WTC11 (cell line): ENCODE measurements around the gene ATP6V1F. TPM values are rescaled to one million over a fixed set of nuclear protein-coding genes. Genes with fewer than 3 reads are reported as not detected.

Experiments
- ATAC-seq: fragments of 200-7000 bp; cut with Tn5 transposase; 2 replicates; pipeline ENCODE4 v1.10.0; 2021; ENCODE audit warnings: mild to moderate bottlenecking, moderate library complexity
- CTCF ChIA-PET: fragments of 300-600 bp; sonication (Branson Sonifier 250); formaldehyde crosslinking; loops from one replicate; lab custom pipeline; 2021; ENCODE audit warnings: antibody characterized with exemption; lab: Charles Lee
- POLR2A ChIA-PET: fragments of 350-600 bp; sonication (Branson Sonifier 250); formaldehyde crosslinking; loops from one replicate; lab custom pipeline; 2021; ENCODE audit warnings: antibody characterized with exemption; lab: Charles Lee
- DNase-seq: peaks from one replicate; pipeline ENCODE4 v3.0.0; 2021; ENCODE audit warnings: low spot score
- H3K27ac Mint-ChIP-seq: 2 replicates; pipeline ENCODE4 v1.8.0; 2021; ENCODE audit warnings: mixed read lengths
- H3K27me3 Mint-ChIP-seq: 2 replicates; pipeline ENCODE4 v1.8.0; 2021; ENCODE audit warnings: low read depth, mild to moderate bottlenecking, moderate library complexity, mixed read lengths
- H3K36me3 Mint-ChIP-seq: 2 replicates; pipeline ENCODE4 v1.8.0; 2021; ENCODE audit warnings: mixed read lengths
- H3K4me1 Mint-ChIP-seq: 2 replicates; pipeline ENCODE4 v1.8.0; 2022; ENCODE audit warnings: mixed read lengths
- H3K4me3 Mint-ChIP-seq: 2 replicates; pipeline ENCODE4 v1.8.0; 2021; ENCODE audit warnings: mild to moderate bottlenecking, moderate library complexity, mixed read lengths
- H3K9me3 Mint-ChIP-seq: 2 replicates; pipeline ENCODE4 v1.8.0; 2021; ENCODE audit warnings: mixed read lengths
- CREB1 ChIP-seq: sonication (generic); formaldehyde crosslinking; IDR thresholded peaks from 2 replicates; pipeline ENCODE4 v1.8.0; 2023; ENCODE audit warnings: mild to moderate bottlenecking, missing genetic modification reagents
- CTCF ChIP-seq: fragments of 200-600 bp; IDR thresholded peaks from 2 replicates; pipeline ENCODE4 v1.8.0; 2022; ENCODE audit warnings: antibody characterized with exemption
- E2F4 ChIP-seq: sonication (generic); formaldehyde crosslinking; IDR thresholded peaks from 2 replicates; pipeline ENCODE4 v1.8.1; 2022; ENCODE audit warnings: low read depth, mild to moderate bottlenecking, moderate library complexity, missing genetic modification reagents, borderline replicate concordance
- EMX1 ChIP-seq: fragments of 250-450 bp; sonication (Bioruptor Pico); IDR thresholded peaks from 2 replicates; pipeline ENCODE4 v1.8.0; 2021; ENCODE audit warnings: mild to moderate bottlenecking
- GTF2I ChIP-seq: fragments of 250-450 bp; sonication (Bioruptor Pico); conservative IDR thresholded peaks from 2 replicates; pipeline ENCODE4 v1.4.0; 2021; ENCODE audit warnings: mild to moderate bottlenecking
- HMGA2 ChIP-seq: fragments of 250-450 bp; sonication (Bioruptor Pico); IDR thresholded peaks from 2 replicates; pipeline ENCODE4 v1.4.0; 2021; ENCODE audit warnings: mild to moderate bottlenecking, moderate library complexity
- IRF1 ChIP-seq: sonication (generic); formaldehyde crosslinking; IDR thresholded peaks from 2 replicates; pipeline ENCODE4 v1.8.0; 2023; ENCODE audit warnings: missing genetic modification reagents
- JUN ChIP-seq: sonication (generic); formaldehyde crosslinking; IDR thresholded peaks from 2 replicates; pipeline ENCODE4 v1.8.0; 2023; ENCODE audit warnings: mild to moderate bottlenecking, missing genetic modification reagents
- MAX ChIP-seq: sonication (generic); formaldehyde crosslinking; IDR thresholded peaks from 2 replicates; pipeline ENCODE4 v1.8.0; 2022; ENCODE audit warnings: mild to moderate bottlenecking, missing genetic modification reagents
- NFATC4 ChIP-seq: fragments of 250-450 bp; sonication (Bioruptor Pico); IDR thresholded peaks from 2 replicates; pipeline ENCODE4 v1.9.0; 2021; ENCODE audit warnings: mild to moderate bottlenecking
- NR2C2 ChIP-seq: sonication (generic); formaldehyde crosslinking; IDR thresholded peaks from 2 replicates; pipeline ENCODE4 v1.8.0; 2022; ENCODE audit warnings: mild to moderate bottlenecking, missing genetic modification reagents
- NR3C1 ChIP-seq: sonication (generic); formaldehyde crosslinking; conservative IDR thresholded peaks from 2 replicates; pipeline ENCODE4 v1.8.1; 2023; ENCODE audit warnings: low read depth, mild to moderate bottlenecking, missing genetic modification reagents
- RELA ChIP-seq: sonication (generic); formaldehyde crosslinking; IDR thresholded peaks from 2 replicates; pipeline ENCODE4 v1.8.1; 2022; ENCODE audit warnings: missing genetic modification reagents, mild to moderate bottlenecking, borderline replicate concordance
- SMAD4 ChIP-seq: sonication (generic); formaldehyde crosslinking; IDR thresholded peaks from 2 replicates; pipeline ENCODE4 v1.8.0; 2022; ENCODE audit warnings: mild to moderate bottlenecking, missing genetic modification reagents
- ZNF263 ChIP-seq: sonication (generic); formaldehyde crosslinking; IDR thresholded peaks from 2 replicates; pipeline ENCODE4 v1.8.1; 2022; ENCODE audit warnings: low read depth, mild to moderate bottlenecking, moderate library complexity, missing genetic modification reagents
- ZNF425 ChIP-seq: fragments of 250-450 bp; sonication (Bioruptor Pico); conservative IDR thresholded peaks from 2 replicates; pipeline ENCODE4 v1.9.0; 2021; ENCODE audit warnings: mild to moderate bottlenecking
- ZNF512 ChIP-seq: sonication (generic); formaldehyde crosslinking; IDR thresholded peaks from 2 replicates; pipeline ENCODE4 v1.8.1; 2022; ENCODE audit warnings: missing genetic modification reagents, borderline replicate concordance
- total RNA-seq: library from RNA; stranded (reverse); gene quantifications from 3 replicates; pipeline ENCODE4 v1.2.3, GENCODE V29; 2021

The ATP6V1F gene
- total RNA-seq, 1 experiment from 2014 or later: 117 TPM

GRCh38 chr7:128833148-128833945 lies 29.3 kb upstream of the ATP6V1F start:
- H3K9me3 Mint-ChIP-seq: no peaks in the 10 kb centered on the region
- peaks cover 32% of the 10 kb centered on the region for H3K27me3 Mint-ChIP-seq
- H3K36me3 Mint-ChIP-seq: no peaks in the 10 kb centered on the region
- DNase-seq (no peak), ATAC-seq (peak; percentile 10)
- peaks cover 33% of the 10 kb centered on the region for H3K4me1 Mint-ChIP-seq
- no peak overlapping the region for H3K27ac Mint-ChIP-seq
- POLR2A ChIA-PET: interaction anchor here (0.6 to 1.6 kb wide), 7 partner anchors 8 to 221 kb away, joined by 3 to 6 read pairs (median 3); partner anchors contain the start of genes CALU and CCDC136
- CTCF ChIA-PET: interaction anchor here (0.6 to 5.8 kb wide), 16 partner anchors 8 to 479 kb away, joined by 3 to 97 read pairs (median 7); partner anchors contain the start of genes ATP6V1F and KCP
- peak overlapping the region; percentile 67 for H3K4me3 Mint-ChIP-seq
- TF ChIP-seq MAX (CRISPR knock-in tag) (no peak), ZNF263 (CRISPR knock-in tag) (peak; percentile 65; the same call in 1 of the 2 replicates)
- TF ChIP-seq, all 79 proteins: peak for 1

GRCh38 chr7:128833946-128834325 lies 28.7 kb upstream of the ATP6V1F start:
- TF ChIP-seq HMGA2 (CRISPR knock-in tag) (no peak), SMAD4 (CRISPR knock-in tag) (no peak)
- no peak overlapping the region for H3K27ac Mint-ChIP-seq
- H3K4me1 Mint-ChIP-seq: peaks cover 33% of the 10 kb centered on the region
- H3K27me3 Mint-ChIP-seq: peaks cover 27% of the 10 kb centered on the region
- H3K4me3 Mint-ChIP-seq: no peak overlapping the region
- DNase-seq (no peak), ATAC-seq (no peak)
- H3K36me3 Mint-ChIP-seq: no peaks in the 10 kb centered on the region
- CTCF ChIA-PET: interaction anchor here (4.1 to 5.8 kb wide), 4 partner anchors 8 to 51 kb away, joined by 27 to 97 read pairs (median 52); partner anchors contain the start of gene ATP6V1F
- no peaks in the 10 kb centered on the region for H3K9me3 Mint-ChIP-seq
- POLR2A ChIA-PET: interaction anchor here (1.0 to 1.4 kb wide), 2 partner anchors 34 to 41 kb away, joined by 3 read pairs; no protein-coding TSS in a partner anchor

GRCh38 chr7:128835231-128835751 lies 27.4 kb upstream of the ATP6V1F start:
- POLR2A ChIA-PET: no interaction called here
- Mint-ChIP-seq H3K27me3 (peaks cover 16% of the 10 kb centered on the region), H3K4me3 (no peak overlapping the region), H3K4me1 (peaks cover 26% of the 10 kb centered on the region), H3K27ac (no peak overlapping the region), H3K9me3 (no peaks in the 10 kb centered on the region), H3K36me3 (no peaks in the 10 kb centered on the region)
- ATAC-seq: no peak
- DNase-seq: no peak
- TF ChIP-seq RELA: no peak
- no peak for TF ChIP-seq IRF1 (CRISPR knock-in tag)
- 0 out of 2 replicates have a peak, but pooled peaks have one; percentile 18 for TF ChIP-seq E2F4 (CRISPR knock-in tag)
- no peak for TF ChIP-seq NR3C1 (CRISPR knock-in tag)
- TF ChIP-seq GTF2I: no peak
- CTCF ChIA-PET: interaction anchor here (1.2 to 5.8 kb wide), 4 partner anchors 13 to 50 kb away, joined by 3 to 65 read pairs (median 7); no protein-coding TSS in a partner anchor

GRCh38 chr7:128835790-128836641 lies 26.6 kb upstream of the ATP6V1F start:
- Mint-ChIP-seq H3K4me1 (peaks cover 23% of the 10 kb centered on the region), H3K36me3 (no peaks in the 10 kb centered on the region), H3K27me3 (peaks cover 9% of the 10 kb centered on the region), H3K4me3 (no peak overlapping the region), H3K9me3 (no peaks in the 10 kb centered on the region), H3K27ac (no peak overlapping the region)
- ChIA-PET CTCF (interaction anchor here (1.2 to 5.8 kb wide), 4 partner anchors 12 to 49 kb away, joined by 3 to 65 read pairs (median 7); no protein-coding TSS in a partner anchor), POLR2A (no interaction called here)
- DNase-seq (no peak), ATAC-seq (no peak)
- TF ChIP-seq CTCF (no peak), NFATC4 (CRISPR knock-in tag) (no peak), NR2C2 (CRISPR knock-in tag) (no peak), NR3C1 (CRISPR knock-in tag) (no peak), JUN (CRISPR knock-in tag) (no peak), ZNF425 (CRISPR knock-in tag) (no peak), EMX1 (no peak), CREB1 (CRISPR knock-in tag) (no peak), ZNF512 (CRISPR knock-in tag) (no peak)
